GM23248 (cell line): Measurements from ENCODE around the gene ADAM12. TPM values are rescaled to one million over a fixed set of nuclear protein-coding genes. Genes with fewer than 3 reads are reported as not detected.

Experiments
- DNase-seq: peaks from one replicate; pipeline ENCODE4 v3.0.0-alpha.2; 2015
- H2AFZ ChIP-seq: fragments of 200-600 bp; sonication (generic); 2 replicates; pipeline ENCODE4 v1.6.1; 2016; ENCODE audit warnings: antibody characterized with exemption
- H3F3A ChIP-seq: fragments of 200-600 bp; sonication (generic); 2 replicates; pipeline ENCODE4 v1.6.1; 2016; ENCODE audit warnings: mild to moderate bottlenecking, antibody characterized with exemption, mixed run types; ENCODE audit not compliant: insufficient read depth
- H3K27ac ChIP-seq: fragments of 200-600 bp; sonication (generic); 2 replicates; pipeline ENCODE4 v1.5.1; 2016; ENCODE audit warnings: mild to moderate bottlenecking
- H3K27me3 ChIP-seq: fragments of 200-600 bp; sonication (generic); replicated peaks from 2 replicates; pipeline ENCODE4 v1.6.1; 2016; ENCODE audit warnings: mild to moderate bottlenecking; ENCODE audit not compliant: insufficient read depth
- H3K36me3 ChIP-seq: fragments of 200-600 bp; sonication (generic); 2 replicates; pipeline ENCODE4 v1.6.1; 2016; ENCODE audit warnings: low read depth, mild to moderate bottlenecking
- H3K4me1 ChIP-seq: fragments of 200-600 bp; sonication (generic); 2 replicates; pipeline ENCODE4 v1.6.1; 2016; ENCODE audit warnings: mild to moderate bottlenecking; ENCODE audit not compliant: insufficient read depth
- H3K4me2 ChIP-seq: fragments of 200-600 bp; sonication (generic); one replicate; pipeline ENCODE4 v1.6.1; 2016; ENCODE audit warnings: mild to moderate bottlenecking; ENCODE audit not compliant: unreplicated experiment
- H3K4me3 ChIP-seq: fragments of 200-600 bp; sonication (generic); 2 replicates; pipeline ENCODE4 v1.5.1; 2016; ENCODE audit warnings: mild to moderate bottlenecking
- H3K79me2 ChIP-seq: fragments of 200-600 bp; sonication (generic); 2 replicates; pipeline ENCODE4 v1.6.1; 2016; ENCODE audit warnings: mild to moderate bottlenecking; ENCODE audit not compliant: insufficient read depth
- H3K9ac ChIP-seq: fragments of 200-600 bp; sonication (generic); 2 replicates; pipeline ENCODE4 v1.6.1; 2016; ENCODE audit warnings: mild to moderate bottlenecking
- H3K9me2 ChIP-seq: fragments of 200-600 bp; sonication (generic); 2 replicates; pipeline ENCODE4 v1.6.1; 2016; ENCODE audit warnings: mixed run types, mild to moderate bottlenecking, moderate library complexity; ENCODE audit not compliant: insufficient read depth
- H3K9me3 ChIP-seq: fragments of 200-600 bp; sonication (generic); one replicate; pipeline ENCODE4 v1.6.1; 2017; ENCODE audit warnings: low read depth
- H4K20me1 ChIP-seq: fragments of 200-600 bp; sonication (generic); 2 replicates; pipeline ENCODE4 v1.6.0; 2016; ENCODE audit not compliant: insufficient read depth
- EZH2 ChIP-seq: fragments of 200-600 bp; sonication (generic); IDR thresholded peaks from 2 replicates; pipeline ENCODE4 v1.6.1; 2018; ENCODE audit warnings: antibody characterized with exemption, mild to moderate bottlenecking; ENCODE audit not compliant: insufficient read depth, poor library complexity, severe bottlenecking
- EZH2phosphoT487 ChIP-seq: fragments of 200-600 bp; sonication (generic); IDR thresholded peaks from 2 replicates; pipeline ENCODE4 v1.6.1; 2018; ENCODE audit warnings: antibody characterized with exemption, moderate library complexity, mild to moderate bottlenecking, low read depth; ENCODE audit not compliant: insufficient read depth
- WGBS, 2 experiments: methylation state at CpG; one replicate each; pipeline ENCODE4 v1.1.6; 2015 to 2017; ENCODE audit warnings: low lambda C conversion rate in 2 of 2, low coverage in 1 of 2; ENCODE audit errors: missing lambda C conversion rate in 2 of 2; 5-methylcytosine and 5-hydroxymethylcytosine counted together
- in situ Hi-C: fragments of 300-500 bp; cut with MboI; formaldehyde crosslinking; loops from 2 replicates; pipeline ENCODE4 v1.15.0; 2020
- polyA plus RNA-seq: library from polyadenylated mRNA; unstranded; fragments of >200 nt; fragmentation: Nextera tagmentation; extraction: Ambion mirVana; gene quantifications from 2 replicates; pipeline ENCODE4 v1.2.1, GENCODE V29; 2016
- total RNA-seq: library from RNA; depleted of rRNA; stranded (reverse); fragments of >200 nt; shearing (Covaris generic); gene quantifications from 2 replicates; pipeline ENCODE4 v1.2.3, GENCODE V29; 2014

The ADAM12 gene
- total and polyA plus RNA-seq, 2 experiments from 2014 or later = 58.4 to 127 TPM

- 51 to 52% methylated on average over 4 of the region's 4 CpGs for WGBS, 2 experiments
- H2AFZ ChIP-seq = peak overlapping the region; percentile 56; the same call in 1 of the 2 replicates
- no peaks in the 10 kb centered on the region for H3K27me3 ChIP-seq
- peak overlapping the region; percentile 80 for H3K4me2 ChIP-seq
- peaks cover 24% of the 10 kb centered on the region for H3K4me1 ChIP-seq
- H3F3A ChIP-seq = peaks cover 45% of the 10 kb centered on the region
- no peak for TF ChIP-seq EZH2
- no peak for TF ChIP-seq EZH2phosphoT487
- H3K9me2 ChIP-seq = no peaks in the 10 kb centered on the region
- H3K36me3 ChIP-seq = no peaks in the 10 kb centered on the region
- H3K9me3 ChIP-seq = no peaks in the 10 kb centered on the region
- peak overlapping the region; percentile 88 for H3K27ac ChIP-seq
- no peaks in the 10 kb centered on the region for H4K20me1 ChIP-seq
- H3K4me3 ChIP-seq = no peak overlapping the region
- peak overlapping the region; percentile 69 for H3K9ac ChIP-seq
- peak; percentile 49 for DNase-seq
- in situ Hi-C loops = no loop called here
- H3K79me2 ChIP-seq = peaks cover 67% of the 10 kb centered on the region
Measured at GRCh38 chr10:126170371-126170770, 217.9 kb downstream of the ADAM12 start.

- DNase-seq = no peak
- H3K9me3 ChIP-seq = no peaks in the 10 kb centered on the region
- no peaks in the 10 kb centered on the region for H3K27me3 ChIP-seq
- no peaks in the 10 kb centered on the region for H3K36me3 ChIP-seq
- no peaks in the 10 kb centered on the region for H3K9me2 ChIP-seq
- H4K20me1 ChIP-seq = no peaks in the 10 kb centered on the region
- H3K27ac ChIP-seq = peak overlapping the region; percentile 88
- no peak overlapping the region for H2AFZ ChIP-seq
- 48 to 52% methylated on average over 7 of the region's 7 CpGs for WGBS, 2 experiments
- H3K79me2 ChIP-seq = peaks cover 68% of the 10 kb centered on the region
- peaks cover 24% of the 10 kb centered on the region for H3K4me1 ChIP-seq
- H3K4me3 ChIP-seq = no peak overlapping the region
- 0 out of 2 replicates have a peak overlapping the region, but pooled peaks have one; percentile 69 for H3K9ac ChIP-seq
- no peak overlapping the region for H3K4me2 ChIP-seq
- H3F3A ChIP-seq = peaks cover 45% of the 10 kb centered on the region
- TF ChIP-seq EZH2phosphoT487 (no peak), EZH2 (no peak)
- in situ Hi-C loops = no loop called here
Measured at GRCh38 chr10:126169899-126170298, 218.4 kb downstream of the ADAM12 start.

DNA sequence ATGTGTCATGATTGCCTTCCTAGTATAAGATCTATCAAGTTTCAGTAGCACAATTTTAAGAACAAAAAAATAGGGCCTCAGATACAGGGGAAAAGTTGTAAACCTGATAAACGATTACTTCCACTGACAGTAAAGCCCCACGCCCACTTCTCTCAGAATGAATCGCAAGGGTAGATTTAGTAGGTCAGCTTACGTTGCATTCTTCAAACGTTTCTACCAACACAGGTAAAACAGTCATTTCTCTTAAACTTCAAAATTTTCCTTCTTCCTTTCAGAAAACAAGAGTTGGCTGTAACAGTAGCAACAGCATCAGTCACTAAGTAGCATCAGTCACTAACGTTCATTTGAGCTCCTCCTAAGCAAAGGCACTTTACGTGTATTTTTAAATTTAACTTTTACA, 221.5 kb downstream of the ADAM12 start:
- Histone ChIP-seq H2AFZ (no peak overlapping the region), H3K9me2 (no peaks in the 10 kb centered on the region), H3K27me3 (no peaks in the 10 kb centered on the region), H3K4me3 (no peak overlapping the region), H3K4me1 (peaks cover 20% of the 10 kb centered on the region), H3K36me3 (no peaks in the 10 kb centered on the region), H3K9me3 (no peaks in the 10 kb centered on the region), H4K20me1 (no peaks in the 10 kb centered on the region), H3K27ac (no peak overlapping the region), H3K79me2 (peaks cover 44% of the 10 kb centered on the region), H3K4me2 (no peak overlapping the region), H3K9ac (no peak overlapping the region), H3F3A (peaks cover 34% of the 10 kb centered on the region)
- WGBS, 2 experiments = 94 to 95% methylated on average over 7 of the region's 7 CpGs
- TF ChIP-seq EZH2phosphoT487 = no peak
- no peak for TF ChIP-seq EZH2
- no peak for DNase-seq
- in situ Hi-C loops = no loop called here

GRCh38 chr10:126165874-126166273, 222.4 kb downstream of the ADAM12 start:
- Histone ChIP-seq H3K27ac (no peak overlapping the region), H3K4me3 (no peak overlapping the region), H3F3A (peaks cover 26% of the 10 kb centered on the region), H3K36me3 (no peaks in the 10 kb centered on the region; the same call in 1 of the 2 replicates), H4K20me1 (no peaks in the 10 kb centered on the region), H3K9ac (no peak overlapping the region), H3K27me3 (no peaks in the 10 kb centered on the region), H3K9me2 (no peaks in the 10 kb centered on the region), H3K4me2 (no peak overlapping the region), H3K4me1 (peaks cover 14% of the 10 kb centered on the region), H3K79me2 (peaks cover 44% of the 10 kb centered on the region), H3K9me3 (no peaks in the 10 kb centered on the region), H2AFZ (no peak overlapping the region)
- no peak for DNase-seq
- in situ Hi-C loops = no loop called here
- WGBS, 2 experiments = 92 to 93% methylated on average over 2 of the region's 2 CpGs
- TF ChIP-seq EZH2 (no peak), EZH2phosphoT487 (no peak)

DNA sequence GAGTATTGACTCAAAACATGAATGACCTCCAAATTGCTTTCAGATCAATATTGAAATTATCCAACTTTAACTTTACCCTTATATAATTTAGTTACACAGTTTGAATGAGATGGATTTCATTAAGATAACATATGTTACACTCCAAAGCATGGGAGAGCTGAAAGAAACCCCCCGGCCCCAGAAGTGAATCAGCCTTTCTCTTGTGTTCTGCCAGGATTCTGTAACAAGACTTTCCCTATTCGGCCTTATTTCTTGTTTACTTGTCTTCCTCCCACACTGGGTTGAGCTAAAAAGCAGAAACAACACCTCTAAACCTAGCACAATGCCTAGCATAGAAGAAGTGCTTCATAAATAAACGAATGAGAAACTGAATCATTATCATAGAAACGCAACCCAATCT, 224.8 kb downstream of the ADAM12 start:
- no peak for DNase-seq
- Histone ChIP-seq H3K9me3 (no peaks in the 10 kb centered on the region), H3F3A (0 out of 2 replicates have a peak, but pooled peaks cover 8% of the 10 kb centered on the region), H3K79me2 (peaks cover 37% of the 10 kb centered on the region), H2AFZ (no peak overlapping the region), H3K27me3 (no peaks in the 10 kb centered on the region), H3K27ac (no peak overlapping the region), H3K9me2 (no peaks in the 10 kb centered on the region), H4K20me1 (no peaks in the 10 kb centered on the region), H3K4me3 (no peak overlapping the region), H3K9ac (no peak overlapping the region), H3K36me3 (no peaks in the 10 kb centered on the region; the same call in 1 of the 2 replicates), H3K4me1 (no peaks in the 10 kb centered on the region), H3K4me2 (no peak overlapping the region)
- 84 to 86% methylated on average over 4 of the region's 4 CpGs for WGBS, 2 experiments
- in situ Hi-C loops = no loop called here
- no peak for TF ChIP-seq EZH2
- no peak for TF ChIP-seq EZH2phosphoT487
